D721Med (cell line): Measurements from ENCODE around the gene GPX2.

ENCODE experiments used
- DNase-seq: peaks from one replicate; pipeline ENCODE4 v3.0.0; 2011; ENCODE audit warnings: low spot score; ENCODE audit not compliant: insufficient read length
- FAIRE-seq: peaks from 2 replicates; lab custom pipeline; 2011; peaks lifted over from hg19 to GRCh38; lab: Jason Lieb, UNC
- TF ChIP-seq, protein P1 (sequence below): IDR thresholded peaks from 2 replicates; pipeline ENCODE4 v1.5.1; 2012; ENCODE audit warnings: mild to moderate bottlenecking, control low read depth; ENCODE audit not compliant: insufficient read depth; ENCODE audit errors: missing control alignments

GPX2 gene

DNA sequence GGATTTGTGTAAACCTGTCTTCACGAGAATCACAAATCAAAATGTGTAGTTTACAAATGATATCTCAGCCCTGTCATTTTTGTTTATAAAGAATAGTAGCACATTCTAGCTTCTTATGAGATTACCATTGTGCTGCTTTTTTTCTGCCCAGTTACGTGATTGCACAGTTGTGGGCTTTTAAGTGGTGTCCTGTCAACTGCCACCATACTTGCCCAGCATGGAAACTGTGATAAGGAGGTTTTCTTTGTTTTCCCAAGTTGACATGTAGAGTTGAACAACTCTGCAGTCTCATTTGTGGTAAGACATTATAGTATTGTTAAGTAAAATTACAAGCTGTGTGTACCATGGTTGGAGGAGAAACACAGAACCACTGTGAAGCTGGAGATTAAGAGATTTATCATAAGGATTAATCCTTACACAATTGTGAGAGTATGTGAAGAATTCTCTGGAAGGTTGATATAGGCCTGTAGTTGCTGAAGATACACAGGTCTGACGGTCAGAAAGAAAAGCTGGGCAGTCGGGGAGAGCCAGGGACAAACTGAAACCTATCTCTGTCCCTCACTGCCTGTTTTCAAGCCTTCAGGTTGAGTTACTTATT lies 16.0 kb downstream of the GPX2 start:
- TF ChIP-seq, protein P1, sequence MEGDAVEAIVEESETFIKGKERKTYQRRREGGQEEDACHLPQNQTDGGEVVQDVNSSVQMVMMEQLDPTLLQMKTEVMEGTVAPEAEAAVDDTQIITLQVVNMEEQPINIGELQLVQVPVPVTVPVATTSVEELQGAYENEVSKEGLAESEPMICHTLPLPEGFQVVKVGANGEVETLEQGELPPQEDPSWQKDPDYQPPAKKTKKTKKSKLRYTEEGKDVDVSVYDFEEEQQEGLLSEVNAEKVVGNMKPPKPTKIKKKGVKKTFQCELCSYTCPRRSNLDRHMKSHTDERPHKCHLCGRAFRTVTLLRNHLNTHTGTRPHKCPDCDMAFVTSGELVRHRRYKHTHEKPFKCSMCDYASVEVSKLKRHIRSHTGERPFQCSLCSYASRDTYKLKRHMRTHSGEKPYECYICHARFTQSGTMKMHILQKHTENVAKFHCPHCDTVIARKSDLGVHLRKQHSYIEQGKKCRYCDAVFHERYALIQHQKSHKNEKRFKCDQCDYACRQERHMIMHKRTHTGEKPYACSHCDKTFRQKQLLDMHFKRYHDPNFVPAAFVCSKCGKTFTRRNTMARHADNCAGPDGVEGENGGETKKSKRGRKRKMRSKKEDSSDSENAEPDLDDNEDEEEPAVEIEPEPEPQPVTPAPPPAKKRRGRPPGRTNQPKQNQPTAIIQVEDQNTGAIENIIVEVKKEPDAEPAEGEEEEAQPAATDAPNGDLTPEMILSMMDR, result no peak
- DNase-seq (no peak), FAIRE-seq (peak; percentile 90)

DNA sequence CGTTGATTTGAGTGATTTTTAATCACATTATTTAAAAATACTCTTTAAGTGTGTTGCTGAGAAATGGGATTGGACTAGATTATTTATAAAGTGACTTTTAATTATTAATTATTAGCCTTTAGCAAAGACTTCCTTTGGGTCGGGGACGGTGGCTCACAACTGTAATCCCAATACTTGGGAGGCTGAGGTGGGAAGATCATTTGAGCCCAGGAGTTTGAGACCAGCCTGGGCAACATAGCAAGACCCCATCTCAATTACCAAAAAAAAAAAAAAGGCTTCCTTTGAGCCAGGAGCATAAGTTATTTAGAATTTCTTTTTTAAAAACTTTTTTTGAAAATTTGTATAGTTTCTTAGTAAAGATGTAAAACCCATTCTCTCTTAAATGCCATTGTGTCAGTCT lies 19.5 kb downstream of the GPX2 start:
- FAIRE-seq (no peak), DNase-seq (no peak)
- TF ChIP-seq, protein P1, result no peak

DNA sequence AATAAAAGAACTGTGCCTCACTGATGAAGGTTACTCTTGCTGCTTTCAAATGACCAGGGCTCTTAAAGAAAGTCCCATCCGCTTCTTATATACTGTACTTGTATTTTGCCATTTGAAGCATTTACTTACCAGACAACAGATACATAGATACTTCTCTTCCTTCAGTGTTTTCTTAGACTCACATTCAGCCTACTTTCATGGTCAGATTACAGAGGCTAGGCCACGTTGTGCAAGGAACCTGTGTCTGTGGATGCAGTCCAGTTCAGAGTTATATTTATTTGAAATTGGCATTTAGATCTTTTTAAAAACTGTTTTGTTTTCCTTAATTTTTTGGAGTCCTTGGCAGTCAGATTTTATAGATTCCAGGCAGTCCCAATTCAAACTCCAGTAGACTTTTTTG lies 22.1 kb downstream of the GPX2 start:
- FAIRE-seq, result no peak
- DNase-seq, result no peak
- TF ChIP-seq, protein P1, result no peak

DNA sequence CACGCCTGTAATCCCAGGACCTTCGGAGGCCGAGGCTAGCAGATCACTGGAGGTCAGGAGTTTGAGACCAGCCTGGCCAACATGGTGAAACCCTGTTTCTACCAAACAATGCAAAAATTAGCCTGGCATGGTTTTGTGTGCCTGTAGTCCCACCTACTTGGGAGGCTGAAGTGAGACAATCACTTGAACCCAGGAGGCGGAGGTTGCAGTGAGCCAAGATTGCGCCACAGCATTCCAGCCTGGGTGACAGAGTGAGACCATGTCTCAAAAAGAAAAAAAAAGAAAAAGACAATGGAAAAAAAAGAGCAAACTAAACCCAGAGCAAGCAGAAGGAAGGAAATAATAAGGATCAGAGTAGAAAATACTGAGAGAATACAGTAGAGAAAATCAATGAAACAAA lies 22.9 kb downstream of the GPX2 start:
- FAIRE-seq (no peak), DNase-seq (no peak)
- TF ChIP-seq, protein P1, result no peak

DNA sequence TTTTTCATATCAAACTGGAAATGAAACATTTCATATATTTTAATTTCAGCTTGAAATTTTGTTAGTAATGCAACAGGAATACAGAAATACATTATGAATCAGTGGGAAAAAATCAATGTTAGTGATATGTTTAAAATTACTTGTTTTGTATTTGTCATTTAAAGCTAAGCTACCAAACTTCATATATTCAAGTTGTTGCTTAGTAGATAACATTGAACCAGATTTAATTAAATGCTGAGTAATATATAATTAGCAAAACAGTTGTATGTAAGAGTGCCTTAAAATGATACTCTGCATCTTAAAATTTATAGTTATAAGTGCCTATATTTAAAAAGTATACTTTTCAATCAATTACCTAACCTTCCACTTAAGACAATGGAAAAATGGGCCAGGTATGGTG lies 23.3 kb downstream of the GPX2 start:
- DNase-seq (no peak), FAIRE-seq (no peak)
- TF ChIP-seq, protein P1, result no peak

DNA sequence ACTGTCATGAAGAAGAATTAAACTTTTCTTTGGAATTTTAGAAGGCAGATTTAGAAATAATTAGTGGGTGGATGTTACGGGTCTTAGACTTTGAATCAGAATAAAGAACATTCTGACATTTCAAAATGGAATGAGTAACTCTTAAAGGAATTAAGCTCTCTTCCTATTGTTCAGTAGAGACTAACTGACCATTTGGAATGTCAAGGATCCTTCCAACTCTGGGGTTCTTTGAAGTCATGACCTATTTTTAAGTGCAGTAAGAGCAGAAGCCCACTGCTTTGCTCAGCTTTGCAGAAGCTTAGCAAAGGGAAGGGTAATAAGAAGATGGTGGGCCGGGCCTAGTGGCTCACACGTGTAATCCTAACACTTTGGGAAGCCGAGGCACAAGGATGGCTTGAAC lies 24.3 kb downstream of the GPX2 start:
- DNase-seq (no peak), FAIRE-seq (no peak)
- TF ChIP-seq, protein P1, result no peak

DNA sequence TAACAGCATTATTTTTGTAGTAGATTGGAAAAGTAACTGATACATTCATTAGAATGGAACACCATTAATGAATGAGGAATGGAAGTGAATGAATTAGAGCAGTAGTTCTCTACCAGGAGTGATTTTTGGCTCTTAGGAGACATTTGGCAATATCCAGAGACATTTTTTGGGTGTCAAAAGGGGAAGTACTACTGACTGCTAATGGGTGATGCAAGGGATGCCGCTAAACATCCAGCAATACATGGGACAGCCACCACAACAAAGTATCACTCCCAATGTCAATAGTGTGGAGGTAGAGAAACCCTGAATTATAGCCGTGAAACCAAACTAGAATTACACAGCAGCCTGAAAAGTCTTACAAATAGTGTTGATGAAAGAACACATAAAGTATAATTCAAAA lies 26.7 kb downstream of the GPX2 start:
- DNase-seq (no peak), FAIRE-seq (no peak)
- TF ChIP-seq, protein P1, result no peak
